HFFc6 (cell line): ENCODE results near the gene SMAD3. TPM values are rescaled to one million over a fixed set of nuclear protein-coding genes. Genes with fewer than 3 reads are reported as not detected.
"Not testable (repeated sequence)": the region's sequence is repeated elsewhere in the genome, so short reads cannot be mapped to it uniquely, and the experiment has no call there.

Experiments used
- DNase-seq: peaks from one replicate; pipeline ENCODE4 v3.0.0-alpha.2; 2018
- H3K27ac Mint-ChIP-seq: 2 replicates; pipeline ENCODE4 v1.8.0; 2020; ENCODE audit warnings: mild to moderate bottlenecking, mixed read lengths
- H3K27me3 Mint-ChIP-seq: 2 replicates; pipeline ENCODE4 v1.8.0; 2021; ENCODE audit warnings: mild to moderate bottlenecking, moderate library complexity, mixed read lengths; ENCODE audit not compliant: insufficient read depth
- H3K36me3 Mint-ChIP-seq: 2 replicates; pipeline ENCODE4 v1.8.0; 2021; ENCODE audit warnings: low read depth, mixed read lengths
- H3K4me1 Mint-ChIP-seq: 2 replicates; pipeline ENCODE4 v1.8.0; 2020; ENCODE audit warnings: low read depth, mixed read lengths
- H3K4me3 Mint-ChIP-seq: 2 replicates; pipeline ENCODE4 v1.8.0; 2020; ENCODE audit warnings: mild to moderate bottlenecking, moderate library complexity, mixed read lengths
- H3K9me3 Mint-ChIP-seq: 2 replicates; pipeline ENCODE4 v1.8.0; 2020; ENCODE audit warnings: mild to moderate bottlenecking, mixed read lengths
- total RNA-seq, 6 experiments: library from RNA; stranded (reverse); fragmentation: NEBNext Ultra II Directional; extraction: Animal tissue kit (Norgen Biotek cat#: 25700); gene quantifications; 2 replicates in 1 of 6; 3 replicates in 5 of 6; pipeline ENCODE4 v1.2.3, GENCODE V29; 2021
- TF ChIP-seq, protein P1 (sequence below): fragments of 200-600 bp; sonication (generic); IDR thresholded peaks from 2 replicates; pipeline ENCODE4 v1.5.0; 2021; ENCODE audit warnings: antibody characterized with exemption, mild to moderate bottlenecking

Gene SMAD3
- total RNA-seq, 6 experiments from 2014 or later: 54.3 to 132 (median 118) TPM

DNA sequence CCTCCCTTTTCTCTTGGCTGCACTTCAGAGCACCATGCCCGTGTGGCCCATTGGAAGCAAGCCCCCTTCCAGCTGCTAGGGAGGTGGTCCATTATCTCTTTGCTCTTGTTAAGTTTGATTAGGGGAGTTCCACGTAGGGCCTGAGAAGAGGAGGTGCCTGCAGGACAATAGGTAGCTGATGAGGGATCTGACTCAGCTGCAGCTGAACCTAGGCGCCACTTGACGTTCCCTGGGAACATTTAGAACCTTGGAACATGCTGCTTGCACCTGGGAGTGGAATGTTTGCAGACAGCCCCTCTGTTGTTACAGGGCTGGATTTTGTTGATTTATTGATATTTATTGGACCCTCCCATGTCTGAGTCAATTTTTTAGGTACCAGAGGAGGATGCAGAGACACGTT is 4.7 kb downstream of the SMAD3 start:
- TF ChIP-seq, protein P1, sequence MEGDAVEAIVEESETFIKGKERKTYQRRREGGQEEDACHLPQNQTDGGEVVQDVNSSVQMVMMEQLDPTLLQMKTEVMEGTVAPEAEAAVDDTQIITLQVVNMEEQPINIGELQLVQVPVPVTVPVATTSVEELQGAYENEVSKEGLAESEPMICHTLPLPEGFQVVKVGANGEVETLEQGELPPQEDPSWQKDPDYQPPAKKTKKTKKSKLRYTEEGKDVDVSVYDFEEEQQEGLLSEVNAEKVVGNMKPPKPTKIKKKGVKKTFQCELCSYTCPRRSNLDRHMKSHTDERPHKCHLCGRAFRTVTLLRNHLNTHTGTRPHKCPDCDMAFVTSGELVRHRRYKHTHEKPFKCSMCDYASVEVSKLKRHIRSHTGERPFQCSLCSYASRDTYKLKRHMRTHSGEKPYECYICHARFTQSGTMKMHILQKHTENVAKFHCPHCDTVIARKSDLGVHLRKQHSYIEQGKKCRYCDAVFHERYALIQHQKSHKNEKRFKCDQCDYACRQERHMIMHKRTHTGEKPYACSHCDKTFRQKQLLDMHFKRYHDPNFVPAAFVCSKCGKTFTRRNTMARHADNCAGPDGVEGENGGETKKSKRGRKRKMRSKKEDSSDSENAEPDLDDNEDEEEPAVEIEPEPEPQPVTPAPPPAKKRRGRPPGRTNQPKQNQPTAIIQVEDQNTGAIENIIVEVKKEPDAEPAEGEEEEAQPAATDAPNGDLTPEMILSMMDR: no peak
- no peaks in the 10 kb centered on the region for H3K9me3 Mint-ChIP-seq
- peaks cover 10% of the 10 kb centered on the region for H3K27me3 Mint-ChIP-seq
- H3K4me1 Mint-ChIP-seq: peaks cover 73% of the 10 kb centered on the region
- peaks cover 73% of the 10 kb centered on the region for H3K36me3 Mint-ChIP-seq
- peak overlapping the region; percentile 99; the same call in 1 of the 2 replicates for H3K4me3 Mint-ChIP-seq
- no peak for DNase-seq
- peak overlapping the region; percentile 45; the same call in 1 of the 2 replicates for H3K27ac Mint-ChIP-seq

DNA sequence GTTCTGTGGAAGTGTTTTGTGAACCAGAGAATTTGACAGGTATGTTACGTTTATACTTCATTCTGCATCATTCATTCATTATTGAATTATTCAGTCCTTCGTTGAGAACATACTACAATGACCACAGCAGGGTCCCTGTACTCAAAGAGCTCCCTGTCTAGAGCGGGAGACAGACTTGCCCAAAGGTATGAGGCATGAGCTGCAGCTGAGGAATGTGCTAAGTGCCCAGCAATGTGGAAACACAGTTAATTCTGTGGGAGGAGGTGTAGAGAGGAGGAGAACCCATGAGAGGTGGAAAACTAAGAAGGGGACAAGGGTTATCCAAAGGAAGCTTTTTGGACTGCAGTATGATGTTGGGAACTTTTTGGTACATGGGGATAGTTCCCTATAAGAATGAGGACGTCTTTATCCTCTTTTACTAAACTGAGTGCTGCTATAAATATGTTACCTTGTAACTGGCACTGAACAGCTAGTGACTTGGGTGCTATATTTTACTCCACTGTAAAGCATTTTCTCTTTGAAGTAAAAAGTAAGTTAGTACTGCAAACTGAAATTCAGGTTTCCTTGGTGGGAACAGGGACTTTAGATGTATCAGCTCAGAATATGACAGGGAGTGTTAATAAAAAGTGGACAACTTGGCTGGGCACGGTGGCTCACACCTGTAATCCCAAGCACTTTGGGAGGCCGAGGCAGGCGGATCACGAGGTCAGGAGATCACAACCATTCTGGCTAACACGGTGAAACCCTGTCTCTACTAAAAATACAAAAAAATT is 5.7 kb downstream of the SMAD3 start:
- H3K36me3 Mint-ChIP-seq: peaks cover 80% of the 10 kb centered on the region
- H3K27me3 Mint-ChIP-seq: peaks cover 17% of the 10 kb centered on the region
- H3K4me1 Mint-ChIP-seq: peaks cover 82% of the 10 kb centered on the region
- peak overlapping the region; percentile 1; the same call in 1 of the 2 replicates for H3K4me3 Mint-ChIP-seq
- TF ChIP-seq, protein P1: no peak
- no peak for DNase-seq
- H3K27ac Mint-ChIP-seq: peak overlapping the region; percentile 14; the same call in 1 of the 2 replicates
- H3K9me3 Mint-ChIP-seq: no peaks in the 10 kb centered on the region

DNA sequence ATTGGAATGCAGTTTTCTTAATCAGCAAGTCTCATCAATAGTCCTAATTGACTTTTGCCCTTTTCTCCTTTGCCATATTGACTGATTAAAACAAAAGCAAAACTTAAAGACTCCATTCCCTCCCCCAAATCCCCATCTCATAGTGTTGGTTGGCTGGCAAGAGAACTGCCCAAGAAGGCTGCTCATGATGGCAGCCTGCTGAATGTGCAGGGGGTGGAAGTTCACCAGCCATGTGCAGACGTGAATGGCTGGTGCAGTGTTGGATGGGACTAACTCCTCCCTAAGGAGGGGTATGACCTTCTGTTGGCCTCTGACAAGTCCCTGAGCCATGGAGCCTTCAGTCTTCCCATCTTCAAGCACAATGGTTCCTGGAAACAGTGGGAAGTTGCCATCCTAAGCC is 7.0 kb downstream of the SMAD3 start:
- Mint-ChIP-seq H3K36me3 (peaks cover 84% of the 10 kb centered on the region), H3K27ac (peak overlapping the region; percentile 9; the same call in 1 of the 2 replicates), H3K27me3 (peaks cover 15% of the 10 kb centered on the region), H3K9me3 (no peaks in the 10 kb centered on the region), H3K4me1 (peaks cover 93% of the 10 kb centered on the region), H3K4me3 (peak overlapping the region; percentile 39; the same call in 1 of the 2 replicates)
- TF ChIP-seq, protein P1: no peak
- no peak for DNase-seq

DNA sequence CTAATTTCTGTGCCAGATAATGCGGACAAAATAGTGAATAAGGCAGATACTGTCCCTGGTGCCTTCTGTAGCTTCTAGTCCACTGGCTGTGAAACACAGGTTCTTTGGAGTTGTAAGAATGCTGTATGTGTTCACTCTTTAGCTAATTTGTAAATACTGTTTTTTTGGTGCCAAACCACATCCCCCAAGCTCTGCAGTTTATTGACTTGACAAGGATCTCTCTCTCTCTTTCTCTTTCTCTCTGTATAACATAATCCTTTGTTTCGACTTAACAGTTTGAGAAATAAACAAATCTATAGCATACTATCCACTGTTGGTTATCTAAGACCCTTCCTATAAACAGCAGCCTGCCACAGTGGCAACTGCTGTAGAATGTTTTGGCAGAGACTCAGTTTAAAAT is 7.6 kb downstream of the SMAD3 start:
- Mint-ChIP-seq H3K36me3 (peaks cover 83% of the 10 kb centered on the region), H3K4me1 (peaks cover 93% of the 10 kb centered on the region), H3K27ac (peak overlapping the region; percentile 9; the same call in 1 of the 2 replicates), H3K4me3 (no peak overlapping the region; the same call in 1 of the 2 replicates), H3K9me3 (no peaks in the 10 kb centered on the region), H3K27me3 (peaks cover 18% of the 10 kb centered on the region)
- TF ChIP-seq, protein P1: no peak
- DNase-seq: no peak

DNA sequence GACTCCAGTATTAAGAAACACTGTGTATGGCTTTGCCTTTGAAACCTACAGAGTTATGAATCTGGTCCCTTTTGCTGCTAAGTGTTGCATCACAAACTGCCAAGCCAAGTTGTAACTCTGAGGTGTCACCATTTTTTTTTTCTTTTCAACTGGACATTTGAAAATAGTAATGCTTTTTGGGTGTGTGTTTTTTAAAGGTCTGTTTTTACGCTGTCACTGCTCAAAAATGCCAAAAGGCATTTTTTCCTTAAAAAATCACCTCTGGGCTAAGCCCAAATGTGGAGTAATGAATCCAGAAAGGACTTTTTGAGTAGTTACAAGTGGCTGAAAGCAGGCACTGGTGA is 9.5 kb downstream of the SMAD3 start:
- Mint-ChIP-seq H3K27ac (peak overlapping the region; percentile 86), H3K27me3 (peaks cover 18% of the 10 kb centered on the region), H3K4me1 (peaks cover 91% of the 10 kb centered on the region), H3K36me3 (peaks cover 81% of the 10 kb centered on the region), H3K4me3 (peak overlapping the region; percentile 77; the same call in 1 of the 2 replicates), H3K9me3 (no peaks in the 10 kb centered on the region)
- no peak for DNase-seq
- TF ChIP-seq, protein P1: no peak

DNA sequence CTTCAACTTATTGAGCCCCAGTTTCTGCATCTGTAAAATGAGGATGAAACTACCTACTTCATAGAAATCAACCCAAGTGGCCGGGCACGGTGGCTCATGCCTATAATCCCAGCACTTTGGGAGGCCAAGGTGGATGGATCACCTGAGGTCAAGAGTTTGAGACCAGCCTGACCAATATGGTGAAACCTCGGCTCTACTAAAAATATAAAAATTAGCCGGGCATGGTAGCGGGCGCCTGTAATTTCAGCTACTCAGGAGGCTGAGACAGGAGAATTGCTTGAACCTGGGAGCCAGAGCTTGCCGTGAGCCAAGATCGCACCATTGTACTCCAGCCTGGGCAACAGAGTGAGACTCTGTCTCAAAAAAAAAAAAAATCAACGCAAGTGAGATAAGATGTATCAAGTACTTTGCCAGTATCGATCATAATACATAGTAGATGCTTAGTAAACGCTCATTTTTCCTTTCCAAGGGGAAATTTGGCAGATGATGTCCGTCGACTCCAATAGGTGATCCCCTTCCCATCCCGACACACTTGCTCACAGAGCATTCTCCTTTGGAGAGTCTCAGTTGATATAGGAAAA is 10.2 kb downstream of the SMAD3 start:
- Mint-ChIP-seq H3K36me3 (peaks cover 81% of the 10 kb centered on the region), H3K27me3 (peaks cover 18% of the 10 kb centered on the region), H3K27ac (peak overlapping the region; percentile 86), H3K4me1 (peaks cover 91% of the 10 kb centered on the region), H3K4me3 (peak overlapping the region; percentile 77)
- not testable (repeated sequence) for DNase-seq, H3K9me3 Mint-ChIP-seq
